Measurements from ENCODE around the gene RPL13. TPM values are rescaled to one million over a fixed set of nuclear protein-coding genes. Genes with fewer than 3 reads are reported as not detected.

The RPL13 gene
- total and polyA plus RNA-seq, 3 donors from 2014 or later: 1,947 to 3,862 (median 1,952) TPM

DNA sequence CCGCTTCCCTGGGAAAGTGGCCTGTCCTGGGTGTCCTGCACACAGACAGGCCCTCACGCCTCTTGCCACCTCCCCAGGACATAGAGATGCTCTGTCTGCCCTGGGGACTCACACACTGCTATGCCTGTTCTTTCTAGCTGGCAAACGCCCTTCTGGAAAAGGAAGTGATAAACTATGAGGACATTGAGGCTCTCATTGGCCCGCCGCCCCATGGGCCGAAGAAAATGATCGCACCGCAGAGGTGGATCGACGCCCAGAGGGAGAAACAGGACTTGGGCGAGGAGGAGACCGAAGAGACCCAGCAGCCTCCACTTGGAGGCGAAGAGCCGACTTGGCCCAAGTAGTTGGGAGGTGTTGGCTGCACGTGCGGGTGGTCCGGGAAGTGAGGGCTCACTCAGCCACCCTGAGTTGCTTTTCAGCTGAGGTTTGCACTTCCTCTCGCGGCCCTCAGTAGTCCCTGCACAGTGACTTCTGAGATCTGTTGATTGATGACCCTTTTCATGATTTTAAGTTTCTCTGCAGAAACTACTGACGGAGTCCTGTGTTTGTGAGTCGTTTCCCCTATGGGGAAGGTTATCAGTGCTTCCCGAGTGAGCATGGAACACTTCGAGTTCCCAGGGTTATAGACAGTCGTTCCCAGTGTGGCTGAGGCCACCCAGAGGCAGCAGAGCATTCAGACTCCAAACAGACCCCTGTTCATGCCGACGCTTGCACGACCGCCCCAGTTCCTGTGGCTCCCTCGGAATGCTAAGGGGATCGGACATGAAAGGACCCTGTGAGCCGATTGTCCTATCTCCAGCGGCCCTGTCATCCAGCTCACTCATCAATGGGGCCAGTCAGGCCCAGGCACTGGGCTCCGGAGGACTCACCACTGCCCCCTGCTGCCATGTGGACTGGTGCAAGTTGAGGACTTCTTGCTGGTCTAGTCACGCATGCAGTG is 3.5 kb upstream of the RPL13 start:
- Histone ChIP-seq H3K9me3 (no peaks in the 10 kb centered on the region), H3K36me3 (ENCODE audit: low read depth, missing control alignments) (no peaks in the 10 kb centered on the region), H3K4me3 (no peak overlapping the region), H3K27me3 (no peaks in the 10 kb centered on the region), H3K27ac (no peak overlapping the region), H3K4me1 (peaks cover 9% of the 10 kb centered on the region)
- TF ChIP-seq, protein P1, sequence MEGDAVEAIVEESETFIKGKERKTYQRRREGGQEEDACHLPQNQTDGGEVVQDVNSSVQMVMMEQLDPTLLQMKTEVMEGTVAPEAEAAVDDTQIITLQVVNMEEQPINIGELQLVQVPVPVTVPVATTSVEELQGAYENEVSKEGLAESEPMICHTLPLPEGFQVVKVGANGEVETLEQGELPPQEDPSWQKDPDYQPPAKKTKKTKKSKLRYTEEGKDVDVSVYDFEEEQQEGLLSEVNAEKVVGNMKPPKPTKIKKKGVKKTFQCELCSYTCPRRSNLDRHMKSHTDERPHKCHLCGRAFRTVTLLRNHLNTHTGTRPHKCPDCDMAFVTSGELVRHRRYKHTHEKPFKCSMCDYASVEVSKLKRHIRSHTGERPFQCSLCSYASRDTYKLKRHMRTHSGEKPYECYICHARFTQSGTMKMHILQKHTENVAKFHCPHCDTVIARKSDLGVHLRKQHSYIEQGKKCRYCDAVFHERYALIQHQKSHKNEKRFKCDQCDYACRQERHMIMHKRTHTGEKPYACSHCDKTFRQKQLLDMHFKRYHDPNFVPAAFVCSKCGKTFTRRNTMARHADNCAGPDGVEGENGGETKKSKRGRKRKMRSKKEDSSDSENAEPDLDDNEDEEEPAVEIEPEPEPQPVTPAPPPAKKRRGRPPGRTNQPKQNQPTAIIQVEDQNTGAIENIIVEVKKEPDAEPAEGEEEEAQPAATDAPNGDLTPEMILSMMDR (IDR thresholded peaks at IDR 0.05): peak; percentile 56 to 73 (median 70)
- no peak for TF ChIP-seq POLR2A (IDR thresholded peaks at IDR 0.05)
- 62 to 68% methylated on average over 33 to 34 of the region's 34 CpGs for WGBS, 2 donors
- DNase-seq: peak; percentile 90
- intact Hi-C loops (cut with DNase I; ENCODE audit: low total_unique reads): no loop called here

DNA sequence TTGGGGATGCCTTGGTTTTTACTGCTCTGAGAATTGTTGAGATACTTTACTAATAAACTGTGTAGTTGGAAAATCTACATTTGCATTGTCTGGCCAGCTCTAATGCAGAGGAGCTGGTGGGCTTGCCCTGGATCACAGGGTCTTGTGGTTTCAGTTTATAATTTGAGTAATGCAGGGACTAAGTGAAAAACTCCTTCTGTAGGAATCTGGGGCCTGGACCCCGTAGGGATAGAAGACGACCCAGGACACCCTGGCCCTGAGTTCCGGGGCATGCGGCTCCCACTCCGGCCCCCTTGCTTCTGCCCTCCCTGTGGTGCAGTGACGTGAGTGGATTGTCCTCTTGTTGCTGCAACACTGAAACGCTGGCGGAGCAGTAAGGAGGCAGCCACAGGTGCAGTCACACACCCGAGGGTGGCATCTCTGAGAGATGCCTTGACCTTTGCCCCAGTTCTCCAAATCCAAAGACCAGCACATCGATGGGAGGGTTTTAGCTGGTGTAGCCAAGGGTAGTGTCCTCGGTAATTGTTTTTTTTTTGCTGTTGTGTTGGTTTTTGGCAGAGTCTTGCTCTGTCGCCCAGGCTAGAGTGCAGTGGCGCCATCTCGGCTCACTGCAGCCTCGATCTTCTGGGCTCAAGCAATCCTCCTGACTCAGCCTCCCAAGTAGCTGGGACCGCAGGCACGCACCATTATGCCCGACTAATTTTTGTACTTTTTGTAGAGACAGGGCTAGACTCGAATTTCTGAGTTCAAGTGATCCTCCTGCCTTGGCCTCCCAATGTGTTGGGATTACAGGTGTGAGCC is 2.6 kb upstream of the RPL13 start:
- H3K36me3 ChIP-seq (ENCODE audit: low read depth, missing control alignments): no peaks in the 10 kb centered on the region
- TF ChIP-seq, protein P1 (IDR thresholded peaks at IDR 0.05): no peak
- TF ChIP-seq POLR2A (IDR thresholded peaks at IDR 0.05): no peak
- H3K9me3 ChIP-seq: no peaks in the 10 kb centered on the region
- no peak for DNase-seq
- H3K4me3 ChIP-seq: no peak overlapping the region
- 85 to 87% methylated on average over 19 of the region's 19 CpGs for WGBS, 2 donors
- H3K4me1 ChIP-seq: peaks cover 11% of the 10 kb centered on the region
- intact Hi-C loops (cut with DNase I; ENCODE audit: low total_unique reads): no loop called here
- no peaks in the 10 kb centered on the region for H3K27me3 ChIP-seq
- H3K27ac ChIP-seq: no peak overlapping the region

DNA sequence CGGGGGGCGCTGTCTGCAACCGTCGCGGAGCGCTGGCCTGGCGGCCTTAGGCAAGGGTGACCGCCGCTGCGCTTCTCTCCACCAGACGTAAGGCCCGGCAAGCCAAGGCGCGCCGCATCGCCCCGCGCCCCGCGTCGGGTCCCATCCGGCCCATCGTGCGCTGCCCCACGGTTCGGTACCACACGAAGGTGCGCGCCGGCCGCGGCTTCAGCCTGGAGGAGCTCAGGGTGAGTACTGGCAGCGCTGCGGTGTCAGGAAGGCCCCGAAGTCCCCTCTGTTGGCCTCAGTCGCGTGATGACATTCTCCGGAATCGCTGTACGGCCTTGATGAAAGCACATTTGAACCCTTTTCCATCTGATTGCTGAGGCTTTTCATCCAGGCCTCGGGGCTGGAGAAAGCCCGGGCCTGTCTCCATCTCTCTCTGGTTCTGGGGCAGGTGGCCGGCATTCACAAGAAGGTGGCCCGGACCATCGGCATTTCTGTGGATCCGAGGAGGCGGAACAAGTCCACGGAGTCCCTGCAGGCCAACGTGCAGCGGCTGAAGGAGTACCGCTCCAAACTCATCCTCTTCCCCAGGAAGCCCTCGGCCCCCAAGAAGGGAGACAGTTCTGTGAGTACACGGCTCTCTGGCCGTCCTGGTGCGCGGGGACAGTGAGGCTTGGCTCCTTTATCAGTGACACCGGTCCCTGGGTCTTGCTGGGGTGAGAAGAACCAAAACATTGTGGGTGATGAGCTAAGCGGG is 831 bp downstream of the RPL13 start:
- H3K27me3 ChIP-seq: no peaks in the 10 kb centered on the region
- no peaks in the 10 kb centered on the region for H3K36me3 ChIP-seq (ENCODE audit: low read depth, missing control alignments)
- 6 to 10% methylated on average over 14 to 34 of the region's 58 CpGs for WGBS, 2 donors
- peaks cover 27% of the 10 kb centered on the region for H3K4me1 ChIP-seq
- intact Hi-C loops (cut with DNase I; ENCODE audit: low total_unique reads): no loop called here
- H3K27ac ChIP-seq: peak overlapping the region; percentile 86 to 87
- no peak for DNase-seq
- H3K4me3 ChIP-seq: peak overlapping the region; percentile 55 to 94
- H3K9me3 ChIP-seq: no peaks in the 10 kb centered on the region
- no peak for TF ChIP-seq POLR2A (IDR thresholded peaks at IDR 0.05)

DNA sequence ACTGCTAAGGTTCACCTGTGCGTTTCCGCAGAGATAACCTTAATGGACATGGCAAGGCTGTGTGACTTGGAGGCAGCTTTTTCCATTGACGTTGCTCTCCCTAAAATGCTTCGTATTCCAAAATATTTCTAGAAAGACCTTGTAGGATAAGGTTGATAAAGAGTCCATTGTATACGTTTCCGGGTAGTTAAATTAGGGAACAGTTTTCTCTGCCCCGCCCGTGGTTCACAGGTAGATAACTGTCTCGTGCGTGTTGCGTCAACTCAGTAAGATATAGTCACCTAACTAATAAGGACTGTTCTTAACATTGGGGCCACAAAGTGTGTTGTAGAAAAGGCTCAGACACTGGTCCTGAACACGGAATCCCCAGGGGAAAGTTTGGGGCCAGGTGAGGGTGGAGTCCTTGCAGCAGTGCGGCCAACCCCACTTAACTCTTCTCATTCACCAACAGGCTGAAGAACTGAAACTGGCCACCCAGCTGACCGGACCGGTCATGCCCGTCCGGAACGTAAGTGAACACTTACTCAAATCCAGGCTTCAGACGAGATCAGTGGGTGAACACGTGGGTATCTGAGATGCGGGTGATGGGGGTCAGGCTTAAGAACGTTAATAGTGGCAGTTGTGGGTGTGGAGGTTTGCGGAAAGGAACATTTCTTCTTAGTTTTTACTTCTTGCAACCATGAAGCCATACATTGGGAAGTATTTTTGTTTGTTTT is 1.6 kb downstream of the RPL13 start:
- H3K27me3 ChIP-seq: no peaks in the 10 kb centered on the region
- H3K4me3 ChIP-seq: peak overlapping the region in 1 of 2 donors; percentile 94
- H3K9me3 ChIP-seq: no peaks in the 10 kb centered on the region
- TF ChIP-seq, protein P1 (IDR thresholded peaks at IDR 0.05): no peak
- no peak for TF ChIP-seq POLR2A (IDR thresholded peaks at IDR 0.05)
- H3K36me3 ChIP-seq (ENCODE audit: low read depth, missing control alignments): no peaks in the 10 kb centered on the region
- intact Hi-C loops (cut with DNase I; ENCODE audit: low total_unique reads): no loop called here
- peaks cover 27% of the 10 kb centered on the region for H3K4me1 ChIP-seq
- H3K27ac ChIP-seq: peak overlapping the region in 1 of 2 donors; percentile 87
- DNase-seq: no peak
- WGBS, 2 donors: 62 to 64% methylated on average over 23 of the region's 23 CpGs
